IMR-90 (cell line): Measurements from ENCODE around the gene ARMS2. TPM values are rescaled to one million over a fixed set of nuclear protein-coding genes. Genes with fewer than 3 reads are reported as not detected.

Source experiments
- ATAC-seq: fragments of 200-7000 bp; cut with Tn5 transposase; 2 replicates; pipeline ENCODE4 v1.9.1; 2020; ENCODE audit warnings: low read depth, mild to moderate bottlenecking, moderate library complexity
- BruUV-seq: library from RNA; stranded (reverse); fragments of 400-500 nt; replicated peaks from 2 replicates; lab custom pipeline; 2021; lab: Mats Ljungman, UMichigan
- CTCF ChIA-PET: fragments of 300-600 bp; formaldehyde crosslinking; extraction: SDS; loops from one replicate; lab custom pipeline; 2021; ENCODE audit warnings: antibody characterized with exemption; lab: Yijun Ruan, JAX
- POLR2A ChIA-PET: fragments of 300-600 bp; sonication (Branson Sonifier 250); formaldehyde crosslinking; loops from one replicate; lab custom pipeline; 2022; ENCODE audit warnings: antibody characterized with exemption; ENCODE audit not compliant: unreplicated experiment; lab: Charles Lee
- DNase-seq: peaks from one replicate; pipeline ENCODE4 v3.0.0; 2013
- H2AFZ ChIP-seq: replicated peaks from 2 replicates; pipeline ENCODE3; 2013; ENCODE audit warnings: low read length, mild to moderate bottlenecking; ENCODE audit not compliant: poor library complexity
- H2AK5ac ChIP-seq: 2 replicates; pipeline ENCODE4 v1.6.1; 2013; ENCODE audit warnings: low read depth, low read length, inconsistent platforms
- H2AK9ac ChIP-seq: replicated peaks from 2 replicates; pipeline ENCODE3; 2013; ENCODE audit warnings: mild to moderate bottlenecking, low read depth, low read length, moderate library complexity; ENCODE audit not compliant: poor library complexity
- H2BK120ac ChIP-seq: 2 replicates; pipeline ENCODE4 v1.6.1; 2013; ENCODE audit warnings: low read depth, low read length, inconsistent platforms
- H2BK15ac ChIP-seq: 3 replicates; pipeline ENCODE4 v1.6.1; 2013; ENCODE audit warnings: low read depth, low read length, inconsistent platforms
- H2BK20ac ChIP-seq: 2 replicates; pipeline ENCODE4 v1.6.1; 2013; ENCODE audit warnings: low read depth, mild to moderate bottlenecking, inconsistent platforms, low read length, moderate library complexity
- H2BK5ac ChIP-seq: 2 replicates; pipeline ENCODE4 v1.6.1; 2013; ENCODE audit warnings: mild to moderate bottlenecking, low read depth, low read length, inconsistent platforms; ENCODE audit not compliant: poor library complexity, severe bottlenecking
- H3K14ac ChIP-seq: replicated peaks from 2 replicates; pipeline ENCODE4 v1.6.1; 2013; ENCODE audit warnings: low read depth, low read length, inconsistent platforms
- H3K18ac ChIP-seq: 2 replicates; pipeline ENCODE4 v1.6.1; 2013; ENCODE audit warnings: low read depth, low read length, control low read depth
- H3K23ac ChIP-seq: 2 replicates; pipeline ENCODE4 v1.6.1; 2013; ENCODE audit warnings: low read depth, low read length, inconsistent platforms
- H3K27ac ChIP-seq: 2 replicates; pipeline ENCODE4 v1.5.1; 2013; ENCODE audit warnings: mild to moderate bottlenecking, control low read depth, low read length; ENCODE audit not compliant: insufficient read depth
- H3K27me3 ChIP-seq: 2 replicates; pipeline ENCODE4 v1.6.1; 2013; ENCODE audit warnings: low read length; ENCODE audit not compliant: control insufficient read depth, insufficient read depth
- H3K36me3 ChIP-seq: 2 replicates; pipeline ENCODE4 v1.6.1; 2013; ENCODE audit warnings: low read length, mixed read lengths; ENCODE audit not compliant: control insufficient read depth, insufficient read depth
- H3K4ac ChIP-seq: 2 replicates; pipeline ENCODE4 v1.6.1; 2013; ENCODE audit warnings: low read depth, low read length, inconsistent platforms
- H3K4me1 ChIP-seq: 2 replicates; pipeline ENCODE4 v1.6.1; 2013; ENCODE audit warnings: low read length, mixed read lengths; ENCODE audit not compliant: control insufficient read depth, insufficient read depth
- H3K4me2 ChIP-seq: 2 replicates; pipeline ENCODE4 v1.6.1; 2013; ENCODE audit warnings: low read depth, mild to moderate bottlenecking, control low read depth, low read length, moderate library complexity
- H3K4me3 ChIP-seq: 2 replicates; pipeline ENCODE4 v1.5.1; 2013; ENCODE audit warnings: low read depth, mild to moderate bottlenecking, control low read depth, low read length, moderate library complexity; ENCODE audit not compliant: insufficient read depth
- H3K56ac ChIP-seq: 2 replicates; pipeline ENCODE4 v1.6.1; 2013; ENCODE audit warnings: low read length, inconsistent platforms; ENCODE audit not compliant: insufficient read depth; ENCODE audit errors: extremely low read depth
- H3K79me1 ChIP-seq, 2 experiments: 2 replicates each; pipeline ENCODE4 v1.6.1; 2013; ENCODE audit warnings: low read length in 2 of 2, inconsistent platforms in 1 of 2, low read depth in 1 of 2
- H3K9ac ChIP-seq: 2 replicates; pipeline ENCODE4 v1.6.1; 2013; ENCODE audit warnings: low read depth, low read length, control low read depth
- H3K9me1 ChIP-seq: 2 replicates; pipeline ENCODE4 v1.6.1; 2013; ENCODE audit warnings: low read length, inconsistent platforms; ENCODE audit not compliant: insufficient read depth
- H3K9me3 ChIP-seq: 2 replicates; pipeline ENCODE4 v1.6.1; 2013; ENCODE audit warnings: low read length; ENCODE audit not compliant: control insufficient read depth, insufficient read depth
- H4K20me1 ChIP-seq: 2 replicates; pipeline ENCODE4 v1.6.1; 2013; ENCODE audit warnings: low read length, inconsistent platforms; ENCODE audit not compliant: insufficient read depth
- H4K5ac ChIP-seq: 2 replicates; pipeline ENCODE4 v1.6.1; 2013; ENCODE audit warnings: mild to moderate bottlenecking, low read depth, low read length, control low read depth
- H4K8ac ChIP-seq, 2 experiments: 2 replicates each; pipeline ENCODE4 v1.6.1; 2013; ENCODE audit warnings: low read depth in 2 of 2, low read length in 2 of 2, control low read depth in 1 of 2, inconsistent platforms in 1 of 2
- H4K91ac ChIP-seq: 2 replicates; pipeline ENCODE4 v1.6.1; 2013; ENCODE audit warnings: low read depth, low read length, inconsistent platforms; ENCODE audit not compliant: insufficient read depth
- BHLHE40 ChIP-seq: fragments of 150-350 bp; IDR thresholded peaks from 2 replicates; pipeline ENCODE4 v1.6.1; 2016; ENCODE audit warnings: mild to moderate bottlenecking, low read depth, low read length
- CEBPB ChIP-seq: IDR thresholded peaks from 2 replicates; pipeline ENCODE4 v1.6.1; 2012; ENCODE audit warnings: low read depth, low read length, improper control_type of control experiment
- CHD1 ChIP-seq: IDR thresholded peaks from 2 replicates; pipeline ENCODE4 v1.6.1; 2012; ENCODE audit warnings: low read depth, low read length, improper control_type of control experiment
- CTCF ChIP-seq: conservative IDR thresholded peaks from 2 replicates; pipeline ENCODE4 v1.5.1; 2012; ENCODE audit warnings: mild to moderate bottlenecking, low read depth, low read length, improper control_type of control experiment
- FOS ChIP-seq: fragments of 150-350 bp; IDR thresholded peaks from 2 replicates; pipeline ENCODE4 v1.6.1; 2016; ENCODE audit warnings: low read depth, low read length
- MXI1 ChIP-seq: IDR thresholded peaks from 2 replicates; pipeline ENCODE4 v1.6.1; 2012; ENCODE audit warnings: low read depth, mild to moderate bottlenecking, low read length, moderate library complexity, borderline replicate concordance
- POLR2A ChIP-seq: IDR thresholded peaks from 2 replicates; pipeline ENCODE4 v1.6.1; 2012; ENCODE audit warnings: mild to moderate bottlenecking, low read depth, low read length
- RAD21 ChIP-seq: IDR thresholded peaks from 2 replicates; pipeline ENCODE4 v1.6.1; 2012; ENCODE audit warnings: low read length, improper control_type of control experiment
- RCOR1 ChIP-seq: IDR thresholded peaks from 2 replicates; pipeline ENCODE4 v1.6.1; 2012; ENCODE audit warnings: mild to moderate bottlenecking, low read length, improper control_type of control experiment; ENCODE audit not compliant: insufficient replicate concordance
- RFX5 ChIP-seq: IDR thresholded peaks from 2 replicates; pipeline ENCODE4 v1.8.0; 2012; ENCODE audit warnings: low read depth, mild to moderate bottlenecking, low read length, moderate library complexity
- SMC3 ChIP-seq: fragments of 150-350 bp; IDR thresholded peaks from 2 replicates; pipeline ENCODE4 v1.6.1; 2016; ENCODE audit warnings: low read depth, mild to moderate bottlenecking, antibody characterized with exemption, low read length, moderate library complexity
- WGBS, 2 experiments: methylation state at CpG; one replicate each; pipeline versions ENCODE4 v1.1.5 to v1.1.7; 2013; ENCODE audit warnings: missing lambda C conversion rate in 2 of 2; ENCODE audit not compliant: insufficient read length in 1 of 2; ENCODE audit errors: extremely low coverage in 2 of 2; 5-methylcytosine and 5-hydroxymethylcytosine counted together
- dilution Hi-C: fragments of 300-500 bp; cut with HindIII; formaldehyde crosslinking; loops from one replicate; pipeline ENCODE4 v1.14.3; 2018; ENCODE audit warnings: low sequenced_read_pairs; ENCODE audit not compliant: unreplicated experiment
- in situ Hi-C: fragments of 300-500 bp; cut with MboI; formaldehyde crosslinking; loops from 3 replicates; pipeline ENCODE4 v1.14.3; 2019; ENCODE audit warnings: low sequenced_read_pairs, inconsistent platforms, mixed read lengths
- intact Hi-C: fragments of 100-400 bp; cut with micrococcal nuclease; formaldehyde crosslinking; loops from 2 replicates; pipeline ENCODE4 v1.10.0; 2022
- polyA plus RNA-seq, 3 experiments: library from polyadenylated mRNA; depleted of rRNA; stranded (reverse); fragments of >200 nt; gene quantifications; 2 replicates each; pipeline ENCODE4 v1.2.3, GENCODE V29; 2012; ENCODE audit warnings: low replicate concordance in 1 of 3
- total RNA-seq: library from RNA; depleted of rRNA; stranded (reverse); fragments of >200 nt; gene quantifications from 2 replicates; pipeline ENCODE4 v1.2.3, GENCODE V29; 2012
- TF ChIP-seq, protein P1 (sequence below): fragments of 150-350 bp; IDR thresholded peaks from 2 replicates; pipeline ENCODE4 v1.6.1; 2016; ENCODE audit warnings: low read depth, mild to moderate bottlenecking, low read length, moderate library complexity, borderline replicate concordance

ARMS2 gene
- total and polyA plus RNA-seq, 2 of the 4 experiments (the other 2 are of a cell fraction), result not detected

DNA sequence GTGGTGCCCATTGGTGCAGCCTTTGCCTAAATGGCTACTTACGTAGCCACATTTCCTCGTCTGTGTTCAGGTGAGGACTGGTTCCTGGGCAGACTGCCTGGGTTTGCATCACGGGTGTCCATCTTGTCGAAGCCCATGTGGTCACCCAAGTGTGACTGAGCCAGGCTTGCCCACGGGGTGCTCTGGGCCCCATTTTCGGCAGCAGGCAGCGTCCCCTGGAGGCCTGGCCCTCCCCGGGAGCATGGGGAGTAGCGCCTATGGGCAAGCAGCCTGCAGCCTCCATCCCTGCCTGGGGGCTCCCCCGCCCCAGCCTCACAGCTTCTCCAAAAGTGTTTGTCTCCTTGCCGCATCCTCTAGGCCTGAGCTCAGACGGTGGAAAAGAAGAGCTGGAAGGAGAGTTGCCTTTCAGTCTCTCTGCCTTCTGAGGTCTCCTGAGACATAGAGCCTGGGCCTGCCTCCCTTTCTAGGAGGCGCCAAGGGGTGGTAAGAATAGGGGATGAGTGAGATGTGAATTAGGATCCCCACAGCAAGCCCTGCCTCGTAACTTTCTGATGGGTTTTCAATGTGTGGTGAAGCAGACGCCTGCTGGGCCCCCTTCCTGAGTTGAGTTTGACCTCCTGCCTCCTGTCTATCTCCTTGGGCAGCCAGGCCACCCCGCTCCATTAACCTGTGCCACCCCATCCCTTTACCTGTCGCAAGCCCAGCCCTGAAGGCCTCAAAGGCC is 49.6 kb downstream of the ARMS2 start (continued):
- TF ChIP-seq MXI1, result no peak

DNA sequence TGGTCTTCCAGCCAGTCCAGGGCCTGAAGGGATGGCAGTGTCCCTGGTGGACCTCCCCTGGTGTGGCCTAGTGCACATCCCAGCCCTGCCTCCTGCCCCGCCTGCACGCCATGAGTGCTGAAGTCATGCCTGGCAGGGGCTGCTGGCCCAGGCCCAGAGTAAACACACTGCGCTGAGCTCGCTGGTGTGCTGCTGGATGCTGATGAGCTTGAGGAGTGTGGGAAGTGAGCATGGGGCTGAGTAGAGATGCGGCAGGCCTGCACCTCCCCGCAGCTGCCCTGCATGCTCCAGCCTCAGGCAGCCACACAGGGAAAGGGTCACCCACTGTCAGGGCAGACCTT is 50.1 kb downstream of the ARMS2 start:
- H3K79me1 ChIP-seq, result no peaks in the 10 kb centered on the region; a peak in 1 of 4 replicates
- ATAC-seq (peak; percentile 99), DNase-seq (peak; percentile 94)
- no peak overlapping the region for H4K5ac ChIP-seq
- no peaks in the 10 kb centered on the region for H3K27me3 ChIP-seq
- H3K36me3 ChIP-seq, result peaks cover 18% of the 10 kb centered on the region
- no peaks in the 10 kb centered on the region; the same call in 1 of the 2 replicates for H3K9me1 ChIP-seq
- no peak overlapping the region for H3K14ac ChIP-seq
- H4K8ac ChIP-seq, result peak overlapping the region in 1 of 2 experiments; percentile 28; a peak in 1 of 4 replicates
- H4K91ac ChIP-seq, result peak overlapping the region; percentile 51
- peak overlapping the region; percentile 53 for H2AK9ac ChIP-seq
- no peak overlapping the region for H3K56ac ChIP-seq
- peak overlapping the region; percentile 15; the same call in 1 of the 2 replicates for H2AK5ac ChIP-seq
- H3K23ac ChIP-seq, result no peak overlapping the region
- BruUV-seq, result no TSS peak
- ChIA-PET POLR2A (interaction anchor here (0.5 kb wide), 1 partner anchor 66 kb away, joined by 3 read pairs; no protein-coding TSS in a partner anchor), CTCF (interaction anchor here (0.5 kb wide), 1 partner anchor 13 kb away, joined by 4 read pairs; no protein-coding TSS in a partner anchor)
- H3K18ac ChIP-seq, result no peak overlapping the region
- no peak overlapping the region for H2BK5ac ChIP-seq
- peak overlapping the region; percentile 83 for H2AFZ ChIP-seq
- intact Hi-C loops, result loop anchor here (2.0 kb wide), 1 partner anchor 36 kb away; no protein-coding TSS in a partner anchor
- in situ Hi-C loops, result no loop called here
- peak overlapping the region; percentile 46; the same call in 1 of the 2 replicates for H2BK120ac ChIP-seq
- H3K4me1 ChIP-seq, result peaks cover 6% of the 10 kb centered on the region
- no peak overlapping the region for H2BK15ac ChIP-seq
- no peak overlapping the region for H3K27ac ChIP-seq
- peak overlapping the region; percentile 40; the same call in 1 of the 2 replicates for H3K4ac ChIP-seq
- H3K4me2 ChIP-seq, result no peak overlapping the region
- H4K20me1 ChIP-seq, result peaks cover 8% of the 10 kb centered on the region
- WGBS, 2 experiments, result no CpG with 5 or more reads among the region's 6 CpGs
- no peak overlapping the region for H3K9ac ChIP-seq
- no peaks in the 10 kb centered on the region for H3K9me3 ChIP-seq
- H3K4me3 ChIP-seq, result no peak overlapping the region
- no peak overlapping the region for H2BK20ac ChIP-seq
- dilution Hi-C loops, result no loop called here
- no peak for TF ChIP-seq RCOR1
- peak; percentile 21; the same call in 1 of the 2 replicates for TF ChIP-seq RAD21
- TF ChIP-seq CTCF, result no peak
- no peak for TF ChIP-seq CEBPB
- TF ChIP-seq FOS, result no peak
- no peak for TF ChIP-seq CHD1
- TF ChIP-seq, protein P1, sequence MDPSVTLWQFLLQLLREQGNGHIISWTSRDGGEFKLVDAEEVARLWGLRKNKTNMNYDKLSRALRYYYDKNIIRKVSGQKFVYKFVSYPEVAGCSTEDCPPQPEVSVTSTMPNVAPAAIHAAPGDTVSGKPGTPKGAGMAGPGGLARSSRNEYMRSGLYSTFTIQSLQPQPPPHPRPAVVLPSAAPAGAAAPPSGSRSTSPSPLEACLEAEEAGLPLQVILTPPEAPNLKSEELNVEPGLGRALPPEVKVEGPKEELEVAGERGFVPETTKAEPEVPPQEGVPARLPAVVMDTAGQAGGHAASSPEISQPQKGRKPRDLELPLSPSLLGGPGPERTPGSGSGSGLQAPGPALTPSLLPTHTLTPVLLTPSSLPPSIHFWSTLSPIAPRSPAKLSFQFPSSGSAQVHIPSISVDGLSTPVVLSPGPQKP, result no peak
- TF ChIP-seq POLR2A, result no peak
- TF ChIP-seq BHLHE40, result peak; percentile 58
- 0 out of 2 replicates have a peak, but pooled peaks have one; percentile 12 for TF ChIP-seq SMC3
- no peak for TF ChIP-seq RFX5
